Transverse colon (tissue), 4 donors: ENCODE results near the gene FIG4.

ENCODE experiments used
- CTCF ChIP-seq, 5 experiments: fragments of 200-600 bp in 3 of 5; fragments of 450-650 bp in 2 of 5; sonication (generic) in 3 of 5; IDR thresholded peaks; 1 replicate in 2 of 5; 2 replicates in 3 of 5; pipeline ENCODE4 v1.5.1; 2016 to 2017; ENCODE audit warnings: antibody characterized with exemption in 5 of 5, inconsistent platforms in 3 of 5, mild to moderate bottlenecking in 2 of 5, moderate library complexity in 1 of 5
- POLR2A ChIP-seq: fragments of 450-650 bp; IDR thresholded peaks from one replicate; pipeline ENCODE4 v1.6.1; 2016; ENCODE audit warnings: antibody characterized with exemption, mild to moderate bottlenecking, moderate library complexity
- POLR2AphosphoS5 ChIP-seq, 3 donors: sonication (generic); formaldehyde crosslinking; IDR thresholded peaks; one replicate each; pipeline ENCODE4 v1.6.1; 2016; ENCODE audit warnings: antibody characterized with exemption in 3 of 3

GRCh38 chr6:109872549-109872948, 181.5 kb downstream of the FIG4 start:
- no peak for TF ChIP-seq POLR2A
- no peak for TF ChIP-seq CTCF (IDR thresholded peaks at IDR 0.05)
- no peak for TF ChIP-seq POLR2AphosphoS5 (IDR thresholded peaks at IDR 0.05)
